OCI-LY3 (cell line): ENCODE data around the gene BICRA.

Experiments used
- H2AFZ ChIP-seq: fragments of 200-600, 300-600 bp; shearing (Covaris generic); 2 replicates; pipeline ENCODE4 v1.6.0; 2014; ENCODE audit warnings: antibody characterized with exemption, low read depth, low read length
- H3K27ac ChIP-seq: fragments of 200-600, 300-600 bp; sonication (generic); 2 replicates; pipeline ENCODE4 v1.5.1; 2014; ENCODE audit warnings: mild to moderate bottlenecking, low read length, moderate library complexity, mixed read lengths
- H3K27me3 ChIP-seq: fragments of 200-600, 300-600 bp; sonication (generic); 2 replicates; pipeline ENCODE4 v1.6.1; 2014; ENCODE audit warnings: low read depth, low read length, mixed read lengths
- H3K36me3 ChIP-seq: fragments of 200-600, 300-600 bp; sonication (generic); replicated peaks from 2 replicates; pipeline ENCODE3; 2014; ENCODE audit warnings: low read depth, low read length, mixed read lengths
- H3K4me1 ChIP-seq: fragments of 300-600, 200-600 bp; sonication (generic); 2 replicates; pipeline ENCODE4 v1.6.1; 2014; ENCODE audit warnings: low read length, mixed read lengths
- H3K4me2 ChIP-seq: fragments of 200-600, 300-600 bp; sonication (generic); 2 replicates; pipeline ENCODE4 v1.6.1; 2014; ENCODE audit warnings: low read length, mixed read lengths
- H3K4me3 ChIP-seq: fragments of 300-600, 200-600 bp; sonication (generic); 2 replicates; pipeline ENCODE4 v1.5.1; 2014; ENCODE audit warnings: antibody characterized with exemption, mild to moderate bottlenecking, low read length, moderate library complexity
- H3K79me2 ChIP-seq: fragments of 300-600, 200-600 bp; shearing (Covaris generic); 2 replicates; pipeline ENCODE4 v1.6.1; 2014; ENCODE audit warnings: mild to moderate bottlenecking, low read length, mixed read lengths
- H3K9ac ChIP-seq: fragments of 300-600, 200-600 bp; shearing (Covaris generic); 2 replicates; pipeline ENCODE4 v1.6.0; 2014; ENCODE audit warnings: mild to moderate bottlenecking, low read length, moderate library complexity
- H3K9me3 ChIP-seq: fragments of 200-600, 300-600 bp; shearing (Covaris generic); 2 replicates; pipeline ENCODE4 v1.6.1; 2014; ENCODE audit warnings: low read length, mixed read lengths; ENCODE audit not compliant: insufficient read depth
- H4K20me1 ChIP-seq: fragments of 200-600, 300-600 bp; sonication (generic); 2 replicates; pipeline ENCODE4 v1.6.1; 2016; ENCODE audit warnings: low read length, mixed read lengths; ENCODE audit not compliant: insufficient read depth
- CTCF ChIP-seq: fragments of 200-600, 300-600 bp; sonication (generic); IDR thresholded peaks from 2 replicates; pipeline ENCODE4 v1.5.1; 2014; ENCODE audit warnings: antibody characterized with exemption, low read length, low read depth
- EZH2phosphoT487 ChIP-seq: fragments of 200-600 bp; shearing (Covaris generic); IDR thresholded peaks from 2 replicates; pipeline ENCODE4 v1.6.1; 2018; ENCODE audit warnings: antibody characterized with exemption, mixed run types, low read depth

BICRA gene

GRCh38 chr19:47600246-47601179, 8.4 kb upstream of the BICRA start:
- H2AFZ ChIP-seq = peak overlapping the region; percentile 85
- H3K27ac ChIP-seq = peak overlapping the region; percentile 53

GRCh38 chr19:47601180-47601904, 7.6 kb upstream of the BICRA start:
- peak overlapping the region; percentile 74 for H3K4me2 ChIP-seq

More at GRCh38 chr19:47600246-47601179, 8.4 kb upstream of the BICRA start:
- no peaks in the 10 kb centered on the region for H3K27me3 ChIP-seq
- no peaks in the 10 kb centered on the region for H3K9me3 ChIP-seq
- TF ChIP-seq EZH2phosphoT487 (no peak), CTCF (no peak)
- H3K79me2 ChIP-seq = no peaks in the 10 kb centered on the region
- peak overlapping the region; percentile 83 for H3K9ac ChIP-seq
- H3K4me2 ChIP-seq = peak overlapping the region; percentile 96
- H3K4me1 ChIP-seq = peaks cover 23% of the 10 kb centered on the region
- no peaks in the 10 kb centered on the region for H4K20me1 ChIP-seq
- H3K4me3 ChIP-seq = peak overlapping the region; percentile 85
- H3K36me3 ChIP-seq = no peaks in the 10 kb centered on the region

GRCh38 chr19:47603706-47604565, 5.0 kb upstream of the BICRA start:
- H3K79me2 ChIP-seq = peaks cover 9% of the 10 kb centered on the region
- no peaks in the 10 kb centered on the region for H3K27me3 ChIP-seq
- no peaks in the 10 kb centered on the region for H4K20me1 ChIP-seq
- no peak overlapping the region for H3K27ac ChIP-seq
- H3K36me3 ChIP-seq = peaks cover 3% of the 10 kb centered on the region
- no peaks in the 10 kb centered on the region for H3K9me3 ChIP-seq
- peaks cover 14% of the 10 kb centered on the region for H3K4me1 ChIP-seq
- H2AFZ ChIP-seq = no peak overlapping the region
- no peak overlapping the region for H3K4me2 ChIP-seq
- TF ChIP-seq EZH2phosphoT487 (no peak), CTCF (no peak)
- no peak overlapping the region for H3K9ac ChIP-seq
- no peak overlapping the region for H3K4me3 ChIP-seq

More at GRCh38 chr19:47601180-47601904, 7.6 kb upstream of the BICRA start:
- Histone ChIP-seq H2AFZ (no peak overlapping the region), H3K27me3 (no peaks in the 10 kb centered on the region), H3K36me3 (no peaks in the 10 kb centered on the region), H3K4me1 (peaks cover 23% of the 10 kb centered on the region), H3K4me3 (peak overlapping the region; percentile 83), H3K9me3 (no peaks in the 10 kb centered on the region), H3K9ac (no peak overlapping the region), H3K79me2 (no peaks in the 10 kb centered on the region), H4K20me1 (no peaks in the 10 kb centered on the region), H3K27ac (no peak overlapping the region)
- no peak for TF ChIP-seq EZH2phosphoT487
- no peak for TF ChIP-seq CTCF
